Tibial artery (tissue), 4 donors: ENCODE measurements around the gene LCOR.

Source experiments
- DNase-seq, 2 donors: peaks; one replicate each; pipeline ENCODE4 v3.0.0-alpha.2; 2019
- H3K27ac ChIP-seq, 2 donors: fragments of 200-600 bp; sonication (generic) in 1 of 2; 1 replicate in 1 of 2; 2 replicates in 1 of 2; pipeline ENCODE4 v1.5.1; 2018 to 2019; ENCODE audit warnings: mild to moderate bottlenecking in 1 of 2
- H3K27me3 ChIP-seq, 2 donors: fragments of 200-600 bp; sonication (generic) in 1 of 2; one replicate each; pipeline versions ENCODE4 v1.5.1 to v1.6.0; 2016 to 2019
- H3K36me3 ChIP-seq, 3 donors: fragments of 200-600 bp; sonication (generic) in 2 of 3; one replicate each; pipeline ENCODE4 v1.5.1; 2016 to 2019; ENCODE audit warnings: mild to moderate bottlenecking in 2 of 3
- H3K4me1 ChIP-seq, 4 donors: fragments of 200-600 bp; sonication (generic) in 2 of 4; 1 replicate in 3 of 4; 2 replicates in 1 of 4; pipeline ENCODE4 v1.5.1; 2016 to 2019
- H3K4me3 ChIP-seq, 2 donors: fragments of 200-600 bp; sonication (generic) in 1 of 2; 1 replicate in 1 of 2; 2 replicates in 1 of 2; pipeline ENCODE4 v1.5.1; 2018 to 2019; ENCODE audit warnings: mild to moderate bottlenecking in 2 of 2
- H3K9me3 ChIP-seq, 3 donors: fragments of 200-600 bp; sonication (generic) in 1 of 3; one replicate each; pipeline ENCODE4 v1.5.1; 2016 to 2019
- intact Hi-C: fragments of 100-400 bp; cut with DNase I; formaldehyde crosslinking; loops from one replicate; pipeline ENCODE4 v1.15.0; 2023; ENCODE audit warnings: low total_unique reads
- TF ChIP-seq, protein P1 (sequence below), 2 experiments: fragments of 200-600 bp in 1 of 2; fragments of 450-650 bp in 1 of 2; IDR thresholded peaks; one replicate each; pipeline ENCODE4 v1.5.1; 2017 to 2019; ENCODE audit warnings: antibody characterized with exemption in 2 of 2, mild to moderate bottlenecking in 1 of 2, moderate library complexity in 1 of 2

The LCOR gene

GRCh38 chr10:96858706-96859050, 26.6 kb downstream of the LCOR start:
- no peak overlapping the region for H3K4me3 ChIP-seq
- TF ChIP-seq, protein P1, sequence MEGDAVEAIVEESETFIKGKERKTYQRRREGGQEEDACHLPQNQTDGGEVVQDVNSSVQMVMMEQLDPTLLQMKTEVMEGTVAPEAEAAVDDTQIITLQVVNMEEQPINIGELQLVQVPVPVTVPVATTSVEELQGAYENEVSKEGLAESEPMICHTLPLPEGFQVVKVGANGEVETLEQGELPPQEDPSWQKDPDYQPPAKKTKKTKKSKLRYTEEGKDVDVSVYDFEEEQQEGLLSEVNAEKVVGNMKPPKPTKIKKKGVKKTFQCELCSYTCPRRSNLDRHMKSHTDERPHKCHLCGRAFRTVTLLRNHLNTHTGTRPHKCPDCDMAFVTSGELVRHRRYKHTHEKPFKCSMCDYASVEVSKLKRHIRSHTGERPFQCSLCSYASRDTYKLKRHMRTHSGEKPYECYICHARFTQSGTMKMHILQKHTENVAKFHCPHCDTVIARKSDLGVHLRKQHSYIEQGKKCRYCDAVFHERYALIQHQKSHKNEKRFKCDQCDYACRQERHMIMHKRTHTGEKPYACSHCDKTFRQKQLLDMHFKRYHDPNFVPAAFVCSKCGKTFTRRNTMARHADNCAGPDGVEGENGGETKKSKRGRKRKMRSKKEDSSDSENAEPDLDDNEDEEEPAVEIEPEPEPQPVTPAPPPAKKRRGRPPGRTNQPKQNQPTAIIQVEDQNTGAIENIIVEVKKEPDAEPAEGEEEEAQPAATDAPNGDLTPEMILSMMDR (IDR thresholded peaks at IDR 0.05): no peak
- intact Hi-C loops: no loop called here
- H3K4me1 ChIP-seq: peaks cover 0 to 20% (median 7%) of the 10 kb centered on the region in 4 donors
- no peak overlapping the region for H3K27ac ChIP-seq
- no peaks in the 10 kb centered on the region for H3K27me3 ChIP-seq
- no peak for DNase-seq
- H3K36me3 ChIP-seq: peaks cover 0 to 13% (median 0%) of the 10 kb centered on the region in 3 donors
- H3K9me3 ChIP-seq: no peaks in the 10 kb centered on the region

- no peaks in the 10 kb centered on the region for H3K27me3 ChIP-seq
Measured at GRCh38 chr10:96860631-96861277, 28.7 kb downstream of the LCOR start.

DNA sequence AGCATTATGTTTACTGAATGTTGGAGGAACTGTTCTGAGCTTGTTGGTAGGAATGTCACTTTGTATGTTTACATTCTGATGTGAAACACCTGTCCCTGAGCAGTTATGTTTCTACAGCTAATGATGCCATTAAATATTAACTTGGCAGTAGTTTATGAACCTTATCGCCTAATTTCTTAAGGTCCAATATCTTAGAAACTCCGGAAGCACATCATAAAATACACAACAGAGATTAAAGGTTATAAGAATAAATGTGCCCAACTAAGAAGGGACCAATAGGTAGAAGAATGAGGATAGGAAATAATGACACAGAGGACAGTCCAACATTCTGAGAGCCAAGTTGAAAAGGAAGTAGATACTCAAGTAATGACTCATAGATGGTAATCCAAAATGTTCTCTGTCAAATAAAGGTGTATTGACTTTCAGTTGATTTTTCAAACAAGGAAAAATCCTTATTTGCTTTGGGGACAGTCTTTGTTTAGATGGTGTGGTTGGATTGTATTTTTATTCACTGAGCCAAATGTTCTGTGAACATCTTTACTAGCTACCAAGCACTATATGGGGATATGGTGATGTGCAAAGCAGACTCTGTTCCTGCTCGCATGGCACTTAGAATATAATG, 31.9 kb downstream of the LCOR start:
- H3K4me3 ChIP-seq: no peak overlapping the region
- H3K27me3 ChIP-seq: no peaks in the 10 kb centered on the region
- intact Hi-C loops: no loop called here
- DNase-seq: no peak
- no peaks in the 10 kb centered on the region for H3K9me3 ChIP-seq
- H3K36me3 ChIP-seq: peaks cover 0 to 13% (median 0%) of the 10 kb centered on the region in 3 donors
- H3K27ac ChIP-seq: no peak overlapping the region
- TF ChIP-seq, protein P1 (IDR thresholded peaks at IDR 0.05): no peak
- H3K4me1 ChIP-seq: peaks cover 0 to 20% (median 8%) of the 10 kb centered on the region in 4 donors

More at GRCh38 chr10:96860631-96861277, 28.7 kb downstream of the LCOR start:
- H3K36me3 ChIP-seq: peaks cover 0 to 13% (median 0%) of the 10 kb centered on the region in 3 donors
- peaks cover 0 to 26% (median 12%) of the 10 kb centered on the region in 4 donors for H3K4me1 ChIP-seq
- intact Hi-C loops: no loop called here
- DNase-seq: no peak
- no peaks in the 10 kb centered on the region for H3K9me3 ChIP-seq
- H3K27ac ChIP-seq: no peak overlapping the region
- TF ChIP-seq, protein P1 (IDR thresholded peaks at IDR 0.05): no peak
- no peak overlapping the region for H3K4me3 ChIP-seq

GRCh38 chr10:96873086-96873485, 41.0 kb downstream of the LCOR start:
- H3K36me3 ChIP-seq: no peaks in the 10 kb centered on the region
- H3K27me3 ChIP-seq: no peaks in the 10 kb centered on the region
- TF ChIP-seq, protein P1 (IDR thresholded peaks at IDR 0.05): no peak
- no peaks in the 10 kb centered on the region for H3K9me3 ChIP-seq
- no peak overlapping the region for H3K27ac ChIP-seq
- H3K4me3 ChIP-seq: no peak overlapping the region
- DNase-seq: no peak
- H3K4me1 ChIP-seq: peaks cover 0 to 9% (median 2%) of the 10 kb centered on the region in 4 donors
- intact Hi-C loops: no loop called here

DNA sequence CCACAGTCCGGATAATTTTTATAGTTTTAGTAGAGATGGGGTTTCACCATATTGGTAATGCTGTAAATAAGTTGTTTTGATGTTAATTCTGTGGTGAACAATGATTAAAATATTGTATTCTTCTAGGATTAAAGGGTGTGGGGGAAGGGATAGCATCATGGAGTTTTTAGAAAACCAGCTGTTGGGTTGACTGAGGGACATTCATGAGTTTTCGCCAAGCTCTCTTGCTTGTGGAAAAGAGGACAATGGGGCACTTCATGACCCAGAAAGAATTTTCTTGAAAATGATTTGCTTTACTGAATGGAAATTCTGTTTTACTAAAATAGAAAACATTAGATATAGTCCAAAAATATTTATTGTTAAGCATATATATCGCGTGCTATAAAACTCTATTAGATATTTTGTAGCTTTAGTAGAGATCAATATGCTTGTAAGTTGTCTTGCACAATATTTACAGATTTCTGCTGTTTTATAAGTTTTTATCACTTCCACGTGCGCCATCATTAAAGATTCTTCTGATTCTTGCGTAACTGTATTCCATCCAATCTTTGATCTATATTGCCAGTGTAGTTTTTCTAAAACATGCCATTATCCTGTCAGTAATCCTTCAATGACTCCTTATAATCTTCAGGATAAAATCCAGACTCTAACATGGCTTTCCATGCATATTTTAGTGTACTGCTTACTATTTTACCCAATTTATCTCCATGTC, 41.8 kb downstream of the LCOR start:
- DNase-seq: no peak
- TF ChIP-seq, protein P1 (IDR thresholded peaks at IDR 0.05): no peak
- Histone ChIP-seq H3K36me3 (no peaks in the 10 kb centered on the region), H3K27ac (no peak overlapping the region), H3K9me3 (no peaks in the 10 kb centered on the region), H3K4me1 (peaks cover 0 to 8% (median 2%) of the 10 kb centered on the region in 4 donors), H3K27me3 (no peaks in the 10 kb centered on the region), H3K4me3 (no peak overlapping the region)
- intact Hi-C loops: no loop called here
